MM.1S (cell line): Measurements from ENCODE around the gene KCNB1.

Experiments used
- DNase-seq: peaks from one replicate; pipeline ENCODE4 v3.0.0-alpha.2; 2015
- H2AFZ ChIP-seq: fragments of 300-600 bp; sonication (generic); 2 replicates; pipeline ENCODE4 v1.6.0; 2016; ENCODE audit warnings: antibody characterized with exemption, low read length
- H3F3A ChIP-seq: fragments of 300-600 bp; sonication (generic); 2 replicates; pipeline ENCODE4 v1.6.1; 2016; ENCODE audit warnings: mild to moderate bottlenecking, antibody characterized with exemption, low read length, moderate library complexity, mixed read lengths; ENCODE audit not compliant: insufficient read depth
- H3K27ac ChIP-seq: fragments of 300-600 bp; sonication (generic); 2 replicates; pipeline ENCODE4 v1.5.1; 2016; ENCODE audit warnings: mild to moderate bottlenecking, low read length
- H3K27me3 ChIP-seq: fragments of 300-600 bp; sonication (generic); replicated peaks from 2 replicates; pipeline ENCODE4 v1.6.0; 2016; ENCODE audit warnings: low read length; ENCODE audit not compliant: insufficient read depth
- H3K36me3 ChIP-seq: fragments of 300-600 bp; sonication (generic); replicated peaks from 2 replicates; pipeline ENCODE4 v1.6.1; 2016; ENCODE audit warnings: mild to moderate bottlenecking, low read length, mixed read lengths; ENCODE audit not compliant: insufficient read depth
- H3K4me1 ChIP-seq: fragments of 300-600 bp; sonication (generic); 2 replicates; pipeline ENCODE4 v1.6.1; 2016; ENCODE audit warnings: low read length, mixed read lengths
- H3K4me2 ChIP-seq: fragments of 300-600 bp; sonication (generic); 2 replicates; pipeline ENCODE4 v1.6.0; 2016; ENCODE audit warnings: low read depth, low read length
- H3K4me3 ChIP-seq: fragments of 300-600 bp; sonication (generic); 2 replicates; pipeline ENCODE4 v1.5.1; 2016; ENCODE audit warnings: low read length, mixed read lengths
- H3K79me2 ChIP-seq: fragments of 300-600 bp; sonication (generic); 2 replicates; pipeline ENCODE4 v1.6.1; 2016; ENCODE audit warnings: mixed run types, low read length, mixed read lengths
- H3K9ac ChIP-seq: fragments of 300-600 bp; sonication (generic); 2 replicates; pipeline ENCODE4 v1.6.1; 2016; ENCODE audit warnings: low read length, mixed read lengths
- H3K9me2 ChIP-seq: fragments of 300-600 bp; sonication (generic); replicated peaks from 2 replicates; pipeline ENCODE4 v1.6.1; 2016; ENCODE audit warnings: mild to moderate bottlenecking, low read length, mixed read lengths; ENCODE audit not compliant: insufficient read depth
- H3K9me3 ChIP-seq: fragments of 300-600 bp; sonication (generic); replicated peaks from 2 replicates; pipeline ENCODE4 v1.6.1; 2016; ENCODE audit warnings: mild to moderate bottlenecking, low read length, mixed read lengths; ENCODE audit not compliant: insufficient read depth
- H4K20me1 ChIP-seq: fragments of 300-600 bp; sonication (generic); 2 replicates; pipeline ENCODE4 v1.6.1; 2016; ENCODE audit warnings: mild to moderate bottlenecking, low read length, moderate library complexity, mixed read lengths; ENCODE audit not compliant: insufficient read depth
- EZH2 ChIP-seq: fragments of 300-600 bp; sonication (generic); optimal IDR thresholded peaks from 2 replicates; pipeline ENCODE3; 2017; ENCODE audit warnings: low read depth, mild to moderate bottlenecking, antibody characterized with exemption, low read length, mixed read lengths
- EZH2phosphoT487 ChIP-seq: fragments of 300-600 bp; sonication (generic); IDR thresholded peaks from 2 replicates; pipeline ENCODE4 v1.6.1; 2018; ENCODE audit warnings: antibody characterized with exemption, low read length
- TF ChIP-seq, protein P1 (sequence below): fragments of 300-600 bp; sonication (generic); IDR thresholded peaks from 2 replicates; pipeline ENCODE4 v1.5.1; 2016; ENCODE audit warnings: antibody characterized with exemption, low read length, mixed read lengths

KCNB1 gene

GRCh38 chr20:49519777-49520359 is 37.4 kb upstream of the KCNB1 start:
- Histone ChIP-seq H3K4me2 (no peak overlapping the region), H3K9ac (no peak overlapping the region), H3K9me3 (no peaks in the 10 kb centered on the region), H3K4me1 (no peaks in the 10 kb centered on the region), H3K79me2 (no peaks in the 10 kb centered on the region), H2AFZ (no peak overlapping the region), H3K9me2 (no peaks in the 10 kb centered on the region), H3K4me3 (no peak overlapping the region), H4K20me1 (no peaks in the 10 kb centered on the region), H3K27ac (no peak overlapping the region), H3F3A (no peaks in the 10 kb centered on the region), H3K27me3 (0 out of 2 replicates have a peak, but pooled peaks cover under 1% of the 10 kb centered on the region), H3K36me3 (no peaks in the 10 kb centered on the region)
- no peak for DNase-seq
- TF ChIP-seq, protein P1, sequence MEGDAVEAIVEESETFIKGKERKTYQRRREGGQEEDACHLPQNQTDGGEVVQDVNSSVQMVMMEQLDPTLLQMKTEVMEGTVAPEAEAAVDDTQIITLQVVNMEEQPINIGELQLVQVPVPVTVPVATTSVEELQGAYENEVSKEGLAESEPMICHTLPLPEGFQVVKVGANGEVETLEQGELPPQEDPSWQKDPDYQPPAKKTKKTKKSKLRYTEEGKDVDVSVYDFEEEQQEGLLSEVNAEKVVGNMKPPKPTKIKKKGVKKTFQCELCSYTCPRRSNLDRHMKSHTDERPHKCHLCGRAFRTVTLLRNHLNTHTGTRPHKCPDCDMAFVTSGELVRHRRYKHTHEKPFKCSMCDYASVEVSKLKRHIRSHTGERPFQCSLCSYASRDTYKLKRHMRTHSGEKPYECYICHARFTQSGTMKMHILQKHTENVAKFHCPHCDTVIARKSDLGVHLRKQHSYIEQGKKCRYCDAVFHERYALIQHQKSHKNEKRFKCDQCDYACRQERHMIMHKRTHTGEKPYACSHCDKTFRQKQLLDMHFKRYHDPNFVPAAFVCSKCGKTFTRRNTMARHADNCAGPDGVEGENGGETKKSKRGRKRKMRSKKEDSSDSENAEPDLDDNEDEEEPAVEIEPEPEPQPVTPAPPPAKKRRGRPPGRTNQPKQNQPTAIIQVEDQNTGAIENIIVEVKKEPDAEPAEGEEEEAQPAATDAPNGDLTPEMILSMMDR: no peak
- TF ChIP-seq EZH2phosphoT487: no peak

GRCh38 chr20:49519212-49519712 is 36.8 kb upstream of the KCNB1 start:
- no peak for DNase-seq
- H3K27me3 ChIP-seq: 0 out of 2 replicates have a peak, but pooled peaks cover 7% of the 10 kb centered on the region

DNA sequence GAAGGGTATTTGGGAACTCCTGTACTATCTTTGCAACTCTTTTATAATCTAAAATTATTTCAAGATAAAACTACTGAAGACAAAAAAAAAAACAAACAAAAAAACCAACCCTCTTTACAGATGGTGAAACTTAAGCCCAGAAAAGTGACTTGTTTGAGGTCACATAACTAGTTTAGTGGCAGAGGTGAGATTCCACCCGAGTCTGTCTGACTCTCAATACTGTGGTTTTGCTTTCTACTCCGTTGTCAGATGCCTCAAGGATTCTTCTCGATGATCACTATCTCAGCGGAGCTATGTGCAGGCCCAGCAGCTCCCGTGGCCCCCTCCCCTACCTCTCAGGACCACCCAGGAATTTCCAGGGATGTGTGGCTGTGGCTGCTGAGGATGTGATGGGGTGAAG is 36.1 kb upstream of the KCNB1 start:
- Histone ChIP-seq H3K36me3 (no peaks in the 10 kb centered on the region), H3K4me3 (no peak overlapping the region), H2AFZ (no peak overlapping the region), H3K9ac (no peak overlapping the region), H3K4me1 (no peaks in the 10 kb centered on the region), H3K9me2 (no peaks in the 10 kb centered on the region), H3K79me2 (no peaks in the 10 kb centered on the region), H4K20me1 (no peaks in the 10 kb centered on the region), H3F3A (no peaks in the 10 kb centered on the region), H3K27ac (no peak overlapping the region), H3K9me3 (no peaks in the 10 kb centered on the region), H3K27me3 (peaks cover 14% of the 10 kb centered on the region), H3K4me2 (no peak overlapping the region)
- TF ChIP-seq, protein P1: no peak
- TF ChIP-seq EZH2: no peak
- TF ChIP-seq EZH2phosphoT487: no peak
- DNase-seq: no peak

More at GRCh38 chr20:49519212-49519712, 36.8 kb upstream of the KCNB1 start:
- Histone ChIP-seq H3K79me2 (no peaks in the 10 kb centered on the region), H3K9me2 (no peaks in the 10 kb centered on the region), H3F3A (no peaks in the 10 kb centered on the region), H3K9ac (no peak overlapping the region), H3K4me2 (no peak overlapping the region), H3K4me3 (no peak overlapping the region), H3K9me3 (no peaks in the 10 kb centered on the region), H4K20me1 (no peaks in the 10 kb centered on the region), H3K36me3 (no peaks in the 10 kb centered on the region), H3K4me1 (no peaks in the 10 kb centered on the region), H2AFZ (no peak overlapping the region), H3K27ac (no peak overlapping the region)
- TF ChIP-seq EZH2phosphoT487: no peak
- TF ChIP-seq EZH2: no peak
- TF ChIP-seq, protein P1: no peak
